HG02943 (cell line): Measurements from ENCODE around the gene TSPAN18.

Experiments used
- ATAC-seq: cut with Tn5 transposase; IDR thresholded peaks from one replicate; pipeline ENCODE4 v1.9.1; 2021; ENCODE audit warnings: mild to moderate bottlenecking, low read depth, moderate library complexity; ENCODE audit not compliant: unreplicated experiment

The TSPAN18 gene

GRCh38 chr11:44709966-44710365 lies 16.8 kb upstream of the TSPAN18 start:
- no peak for ATAC-seq

DNA sequence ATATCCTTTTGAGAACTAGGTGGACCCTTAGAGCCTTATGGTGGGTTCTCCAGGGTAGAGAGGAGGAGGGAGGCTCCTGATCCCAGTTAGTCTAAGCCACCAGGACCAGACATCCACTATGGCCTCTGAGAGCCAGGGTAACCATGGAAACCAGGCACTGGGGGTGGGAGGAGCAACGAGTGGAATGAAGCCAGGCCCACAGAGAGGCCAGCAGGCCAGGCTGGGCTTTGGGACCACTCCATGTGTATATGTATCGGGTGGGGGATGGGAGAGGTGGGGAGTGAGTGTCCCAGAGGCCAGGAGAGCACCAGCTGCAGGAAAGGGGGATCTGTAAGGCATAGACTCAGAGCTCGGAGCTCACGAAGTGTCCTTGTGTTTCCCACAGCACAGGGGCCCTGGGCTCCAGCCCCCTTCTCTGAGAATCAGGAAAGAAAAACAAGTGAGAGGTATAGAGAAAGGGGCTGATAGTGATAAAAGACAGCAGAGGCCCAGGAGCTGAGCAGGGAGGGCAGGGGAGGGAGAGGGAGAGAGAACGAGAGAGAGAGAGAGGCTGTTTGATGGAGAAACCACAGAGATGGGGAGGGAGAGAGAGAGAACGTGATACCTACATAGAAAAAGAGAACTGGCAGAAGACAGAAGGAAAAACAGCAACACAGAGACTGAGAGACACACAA lies 15.5 kb upstream of the TSPAN18 start:
- no peak for ATAC-seq

DNA sequence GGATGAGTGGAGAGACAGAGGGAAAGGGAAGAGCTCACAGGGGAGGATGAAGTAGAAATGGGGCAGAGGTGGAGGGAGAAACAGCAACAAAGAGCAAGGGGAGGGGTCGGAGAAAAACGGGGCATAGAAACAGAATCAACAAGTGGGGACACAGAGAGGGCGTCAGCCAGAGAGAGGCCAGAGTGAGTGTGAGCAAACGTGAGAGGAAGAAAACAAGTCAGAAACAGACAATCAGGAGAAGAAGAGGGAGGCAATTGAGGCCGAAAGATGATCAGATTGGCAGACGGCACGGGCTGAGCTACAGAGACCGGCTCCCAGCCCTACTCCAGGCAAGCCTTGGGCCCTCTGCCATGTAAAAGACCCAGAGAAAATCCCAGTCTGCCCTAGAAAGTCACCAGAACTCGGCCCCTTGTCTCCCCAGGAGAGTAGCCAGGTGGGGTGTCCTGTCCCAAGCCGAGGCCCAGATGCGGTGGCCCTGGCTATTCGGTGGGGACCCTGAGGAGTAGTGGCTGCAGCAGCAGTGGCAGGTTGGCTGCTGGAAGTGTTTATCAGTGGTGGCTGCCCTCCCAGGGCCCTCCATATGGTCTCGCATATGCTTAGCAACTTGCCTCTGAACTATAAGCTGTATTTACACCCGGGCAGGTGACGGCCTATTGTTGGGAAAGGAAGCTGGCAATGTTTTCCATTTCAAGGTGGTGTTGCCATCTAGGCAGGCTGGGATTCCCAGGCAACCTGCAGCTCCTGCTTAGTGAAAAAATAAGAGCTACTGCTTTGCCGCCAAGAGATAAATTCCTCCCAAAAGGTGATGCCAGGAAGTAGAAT lies 14.8 kb upstream of the TSPAN18 start:
- ATAC-seq, result no peak

- no peak for ATAC-seq
Measured at GRCh38 chr11:44713022-44713421, 13.7 kb upstream of the TSPAN18 start.

DNA sequence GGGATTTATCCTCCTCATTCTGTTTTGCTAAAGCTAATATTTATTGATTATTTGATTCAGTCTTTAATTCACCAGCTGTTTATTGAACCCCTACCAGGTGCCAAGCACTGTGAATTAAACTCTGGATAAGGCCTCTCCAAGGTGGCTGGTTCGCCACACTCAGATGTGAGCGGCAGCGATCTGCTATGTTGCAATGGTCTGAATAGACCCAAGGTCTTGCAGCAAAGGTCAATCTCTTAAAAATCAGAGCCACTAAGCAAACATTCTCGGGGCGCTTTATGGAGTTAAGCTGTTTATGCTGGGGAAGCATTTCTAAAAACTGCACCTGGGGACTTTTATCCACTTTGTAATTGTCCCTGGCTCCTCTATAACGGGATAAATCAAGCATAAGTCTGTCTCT lies 10.5 kb upstream of the TSPAN18 start:
- ATAC-seq, result no peak

GRCh38 chr11:44718057-44718456 lies 8.7 kb upstream of the TSPAN18 start:
- ATAC-seq, result no peak

DNA sequence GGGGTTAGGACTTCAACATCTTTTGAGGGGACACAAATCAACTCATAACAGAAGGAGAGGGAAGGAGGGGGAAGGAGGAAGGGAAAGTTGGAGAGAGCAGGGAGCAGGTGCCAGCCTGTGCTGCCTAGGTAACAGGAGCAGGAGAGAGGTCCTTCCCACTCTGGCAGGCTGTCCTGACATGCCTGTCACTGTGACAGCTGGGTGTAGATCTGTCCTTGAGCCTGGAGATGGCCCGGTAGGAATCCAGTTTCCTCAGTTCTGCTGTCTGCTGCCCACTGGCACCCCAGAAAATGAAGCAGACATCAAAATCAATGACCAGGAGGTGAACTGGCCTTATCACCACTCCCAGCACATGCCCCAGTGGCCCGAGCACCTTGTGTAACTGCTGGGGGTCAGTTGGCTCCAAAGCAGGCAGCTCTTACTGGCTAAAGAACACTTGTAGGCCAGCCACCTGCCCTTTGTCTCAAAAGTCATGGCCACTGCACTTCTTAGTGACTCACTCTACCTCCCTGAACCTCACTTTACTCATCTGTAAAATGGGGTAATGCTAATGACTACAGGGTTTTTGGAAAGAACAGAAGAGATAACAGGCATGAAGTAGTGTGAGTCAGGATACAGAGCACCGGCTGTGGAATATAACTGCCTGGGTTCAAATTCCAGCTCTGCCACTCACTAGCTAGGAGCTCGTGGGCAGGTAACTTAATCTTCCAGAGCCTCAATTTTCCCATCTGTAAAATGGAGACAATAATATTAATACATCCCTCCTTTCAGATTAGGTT lies 8.0 kb upstream of the TSPAN18 start:
- ATAC-seq, result no peak

DNA sequence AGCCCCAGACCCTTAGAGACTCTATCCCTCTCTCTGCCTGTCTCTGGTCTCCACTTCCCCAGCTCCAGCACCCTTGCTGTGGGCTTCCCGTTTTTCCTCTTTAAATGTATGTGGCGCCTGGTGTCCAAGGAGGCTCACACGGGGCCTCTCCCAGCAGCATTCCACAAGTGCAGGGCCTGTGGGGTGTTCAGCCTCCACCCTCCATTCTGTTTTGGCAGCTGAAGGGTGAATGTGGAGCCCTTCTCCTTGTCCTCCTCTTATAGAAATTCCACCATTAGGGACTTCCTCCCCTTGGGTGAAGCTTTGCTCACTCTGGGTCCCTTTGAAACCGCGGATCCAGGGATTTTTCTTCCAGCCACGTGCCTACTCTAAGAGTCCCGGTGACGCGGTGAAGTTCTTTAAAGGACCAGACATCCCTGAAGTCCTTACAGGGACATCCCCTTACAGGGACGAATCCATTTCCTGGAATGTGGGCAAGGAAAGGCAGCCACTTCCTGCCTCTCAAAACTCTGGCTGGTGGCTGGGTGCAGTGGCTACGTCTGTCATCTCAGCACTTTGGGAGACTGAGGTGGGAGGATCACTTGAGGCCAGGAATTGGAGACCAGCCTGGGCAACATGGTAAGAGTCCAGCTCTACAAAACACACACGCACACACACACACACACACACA lies 1.6 kb upstream of the TSPAN18 start:
- no peak for ATAC-seq

DNA sequence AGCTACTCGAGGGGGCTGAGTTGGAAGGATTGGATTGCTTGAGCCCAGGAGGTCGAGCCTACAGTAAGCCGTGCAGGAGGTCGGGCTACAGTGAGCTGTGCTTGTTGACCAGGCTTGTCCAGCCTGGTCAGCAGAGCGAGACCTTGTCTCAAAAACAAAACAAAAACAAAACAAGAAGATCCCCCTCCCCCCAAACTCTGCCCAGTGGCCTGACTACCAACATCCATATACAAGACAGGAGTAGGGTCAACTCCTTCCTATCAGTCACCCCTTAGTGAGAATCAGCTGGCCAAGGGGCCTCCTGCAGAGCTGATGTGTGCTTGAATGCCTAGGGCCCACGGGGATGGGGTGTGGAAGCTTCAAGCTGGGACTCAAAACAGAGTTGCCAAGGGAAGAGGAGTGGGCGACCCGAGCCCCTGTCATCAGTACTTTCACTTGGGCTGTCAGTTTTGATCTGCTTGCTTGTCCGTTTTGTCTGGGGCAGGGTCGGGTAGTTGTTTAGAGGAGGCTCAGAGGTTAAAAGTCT lies 942 bp upstream of the TSPAN18 start:
- ATAC-seq, result no peak

DNA sequence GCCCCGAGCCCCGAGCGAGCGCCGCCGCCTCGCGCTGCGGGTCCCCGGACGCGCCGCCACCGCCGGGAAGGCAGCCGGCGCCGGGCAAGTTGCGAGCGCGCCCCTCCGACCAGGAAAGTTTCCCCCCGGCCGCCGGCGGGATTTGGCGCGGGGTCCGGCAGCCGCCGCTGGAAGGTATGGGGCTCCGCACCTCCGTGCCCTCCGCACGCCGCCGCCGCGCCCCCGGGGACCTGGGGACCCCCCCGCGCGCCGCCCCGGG lies 281 bp downstream of the TSPAN18 start:
- no peak for ATAC-seq

DNA sequence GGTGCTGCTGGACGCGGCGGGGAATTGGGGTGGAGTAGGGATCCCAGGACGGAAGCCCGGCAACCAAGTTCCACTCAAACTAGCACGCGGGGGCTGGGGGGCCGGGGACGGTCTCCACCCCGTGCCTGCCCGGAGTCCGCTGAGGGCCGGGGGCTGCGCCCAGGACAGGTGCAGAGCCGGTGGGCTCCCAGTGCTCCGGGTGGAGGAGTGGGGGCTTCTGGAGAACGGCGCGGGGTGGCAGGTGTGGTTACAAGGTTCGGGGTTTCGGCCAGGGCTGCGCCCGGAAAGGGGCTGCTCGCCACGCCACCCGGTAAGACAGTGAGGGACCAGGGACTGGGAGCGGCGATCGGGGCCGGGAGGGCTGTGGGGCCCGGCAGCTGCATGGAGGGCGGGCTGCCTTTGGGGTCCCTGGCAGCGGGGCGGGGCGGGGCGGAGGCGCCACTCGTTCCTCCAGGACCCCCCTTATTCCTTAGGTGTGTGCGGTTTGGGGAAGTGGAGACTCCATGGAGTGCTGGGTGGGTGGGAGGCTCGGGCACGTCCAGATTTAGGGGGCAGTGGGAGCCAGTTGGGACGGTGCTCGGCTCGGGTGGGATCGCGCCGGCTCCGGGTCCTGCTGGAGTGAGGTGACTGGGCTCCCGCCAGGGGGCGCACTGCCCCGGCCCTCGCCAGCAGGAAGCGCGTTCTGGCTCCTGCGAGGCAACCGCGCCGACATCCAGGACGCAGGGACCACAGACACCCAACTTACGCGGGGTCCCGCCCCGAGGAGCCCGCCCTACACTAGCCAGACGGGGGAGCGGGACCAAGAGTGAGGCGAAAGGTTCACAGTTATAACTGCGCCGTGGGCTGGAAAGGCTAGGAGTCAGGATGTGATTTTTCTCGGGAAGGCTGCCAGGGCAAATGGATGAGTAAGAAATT lies 868 bp downstream of the TSPAN18 start:
- ATAC-seq, result no peak

- ATAC-seq, result no peak
Measured at GRCh38 chr11:44728491-44728910, 1.7 kb downstream of the TSPAN18 start.

GRCh38 chr11:44729063-44729462 lies 2.3 kb downstream of the TSPAN18 start:
- no peak for ATAC-seq

DNA sequence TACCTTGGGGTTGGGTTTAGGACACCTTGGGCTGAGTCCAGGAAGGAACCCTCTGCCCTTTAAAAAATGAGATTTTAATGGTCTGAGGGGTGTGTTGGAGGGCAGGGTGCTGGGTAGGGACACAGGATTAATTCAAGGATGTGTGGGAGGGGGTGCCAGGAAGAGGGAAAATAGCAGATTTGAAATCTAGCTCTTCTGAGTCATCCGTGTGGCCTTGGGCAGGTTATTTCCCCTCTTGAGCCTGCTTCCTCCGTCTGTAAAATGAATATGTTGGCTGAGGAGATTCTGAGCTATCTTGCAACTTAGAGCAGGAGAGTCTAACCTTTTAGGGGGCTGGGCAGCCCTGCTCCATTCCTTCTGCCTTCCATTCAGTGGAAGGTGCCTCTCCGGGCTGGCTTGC lies 3.0 kb downstream of the TSPAN18 start:
- ATAC-seq, result no peak

- no peak for ATAC-seq
Measured at GRCh38 chr11:44730775-44731174, 4.0 kb downstream of the TSPAN18 start.

DNA sequence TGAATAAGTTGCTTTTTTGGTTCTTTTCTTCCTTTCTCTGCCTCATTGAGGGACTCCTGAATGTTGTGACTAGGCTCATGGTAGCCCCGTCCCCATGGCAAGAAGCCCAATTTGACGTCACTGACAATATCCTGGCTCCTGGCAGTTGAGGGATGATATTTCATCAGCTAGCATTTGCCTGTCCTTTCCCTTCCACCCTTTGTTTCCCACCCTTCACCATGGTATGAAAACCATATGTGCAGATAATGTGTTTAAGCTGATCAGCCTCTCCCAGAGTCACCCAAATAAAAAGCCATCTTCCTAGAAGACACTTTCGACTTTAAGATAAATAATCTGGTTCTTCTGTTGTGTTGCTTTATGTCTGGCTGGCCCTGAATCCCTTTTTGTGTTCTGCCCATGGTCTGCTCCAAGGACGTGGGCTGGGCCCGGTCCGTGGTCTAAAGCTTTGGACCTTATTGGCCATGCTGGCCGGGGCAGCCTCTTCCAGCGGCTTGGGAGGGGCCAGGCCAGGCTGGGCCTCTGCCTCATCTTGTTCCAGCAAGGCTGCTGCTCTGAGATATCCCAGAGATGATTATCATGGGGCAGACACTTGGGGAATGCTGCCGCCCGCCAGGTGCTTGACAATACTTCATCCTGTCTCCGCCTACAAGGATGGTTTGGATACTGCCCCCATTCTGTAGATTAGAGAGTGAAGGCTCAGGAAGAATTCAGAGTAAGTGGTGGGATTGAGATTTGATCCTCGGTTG lies 5.1 kb downstream of the TSPAN18 start:
- no peak for ATAC-seq

DNA sequence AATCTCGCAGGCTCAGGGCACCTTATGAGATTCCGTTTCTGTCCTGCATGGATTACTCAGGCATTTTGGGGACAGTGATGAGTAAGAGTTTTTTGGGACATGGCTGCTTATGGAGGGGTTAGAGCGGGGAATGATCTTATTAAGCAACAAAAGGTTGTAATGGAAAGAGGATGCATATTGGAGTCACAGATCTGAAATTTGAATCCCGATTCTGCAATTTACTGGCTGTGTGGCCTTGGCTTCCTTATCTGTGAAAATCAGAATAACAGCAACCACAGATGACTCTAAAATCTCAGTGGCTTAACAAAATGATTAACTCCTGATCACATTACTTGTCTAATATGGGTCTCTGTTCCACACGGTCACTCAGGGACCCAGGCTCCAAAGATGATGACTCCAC lies 5.8 kb downstream of the TSPAN18 start:
- ATAC-seq, result no peak

DNA sequence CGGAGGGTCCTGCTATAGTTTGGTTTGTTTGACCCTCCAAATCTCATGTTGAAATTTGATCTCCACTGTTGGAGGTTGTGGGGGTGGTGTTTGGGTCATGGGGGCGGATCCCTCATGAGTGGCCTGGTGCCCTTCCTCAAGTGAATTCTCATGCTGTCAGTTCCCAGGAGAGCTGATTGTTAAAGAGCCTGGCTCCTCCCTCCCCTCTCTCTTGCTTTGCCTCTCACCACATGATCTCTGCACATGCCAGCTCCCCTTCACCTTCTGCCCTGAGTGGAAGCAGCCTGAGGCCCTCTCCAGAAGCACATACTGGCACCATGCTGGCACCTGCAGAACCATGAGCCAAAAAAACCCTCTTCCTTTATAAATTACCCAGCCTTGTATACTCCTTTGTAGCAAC lies 7.1 kb downstream of the TSPAN18 start:
- ATAC-seq, result no peak

GRCh38 chr11:44734843-44735381 lies 8.2 kb downstream of the TSPAN18 start:
- ATAC-seq, result no peak
